ENCODE results near the gene SLC25A24.

SLC25A24 gene

DNA sequence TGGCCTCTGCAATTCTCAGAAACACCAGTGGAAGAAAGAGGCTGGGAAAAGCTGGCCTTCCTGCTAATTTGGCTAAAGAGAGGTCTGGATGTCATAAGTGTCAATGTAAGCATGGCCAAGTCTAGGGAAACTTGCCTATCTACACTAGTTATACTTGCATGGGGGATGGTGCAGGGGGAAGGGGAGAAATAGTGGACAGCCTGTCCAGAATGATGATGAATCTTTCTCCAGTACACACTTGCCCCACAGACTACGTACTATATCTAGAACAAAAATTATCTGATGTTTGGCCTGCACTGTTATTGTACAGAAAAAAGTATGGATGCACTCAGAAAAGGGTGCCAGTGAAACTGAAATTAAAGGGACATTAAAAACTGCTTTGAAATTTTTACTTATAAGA lies 114.5 kb downstream of the SLC25A24 start:
- DNase-seq: no peak

DNA sequence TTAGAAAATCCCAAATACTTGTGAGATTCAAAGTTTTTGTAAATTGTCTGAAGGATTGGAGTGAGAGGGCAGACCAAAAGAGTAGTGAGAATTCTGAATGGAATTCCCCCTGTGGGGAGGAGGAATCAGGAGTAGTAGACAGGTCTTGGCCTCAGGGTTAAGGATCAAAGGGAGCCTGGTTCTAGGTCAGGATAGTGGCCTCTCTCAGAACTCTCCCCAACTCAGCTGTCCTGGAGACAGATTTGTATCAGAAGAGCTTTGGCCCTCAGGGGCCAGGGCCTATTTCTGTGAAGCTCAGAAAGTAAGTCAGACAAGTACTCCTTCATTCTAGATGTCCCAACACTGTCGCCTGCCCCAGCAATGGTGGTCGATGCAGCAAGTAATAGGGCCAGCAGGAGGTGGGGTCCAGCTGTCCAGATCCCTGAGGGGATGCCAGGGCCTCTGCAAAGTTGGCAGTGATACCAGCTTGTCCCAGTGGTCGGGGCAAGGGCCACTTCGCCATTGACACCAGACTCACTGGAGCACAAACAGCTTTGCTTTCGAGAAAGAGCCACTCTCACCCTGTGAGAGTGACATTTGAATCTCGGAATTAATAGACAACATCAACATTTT lies 115.2 kb downstream of the SLC25A24 start:
- DNase-seq: no peak
